Astrocyte (in vitro differentiated cells and primary cell): ENCODE data around the gene PTPRT.

Experiments used
- EZH2 ChIP-seq: IDR thresholded peaks from 2 replicates; pipeline ENCODE4 v1.6.1; 2012; ENCODE audit warnings: mild to moderate bottlenecking, low read length, inconsistent platforms; ENCODE audit not compliant: insufficient read depth
- TF ChIP-seq, protein P1 (sequence below): IDR thresholded peaks from 2 replicates; pipeline ENCODE4 v1.5.1; 2011; ENCODE audit warnings: low read depth, mild to moderate bottlenecking, inconsistent platforms, low read length, moderate library complexity; ENCODE audit not compliant: insufficient read depth

DNA sequence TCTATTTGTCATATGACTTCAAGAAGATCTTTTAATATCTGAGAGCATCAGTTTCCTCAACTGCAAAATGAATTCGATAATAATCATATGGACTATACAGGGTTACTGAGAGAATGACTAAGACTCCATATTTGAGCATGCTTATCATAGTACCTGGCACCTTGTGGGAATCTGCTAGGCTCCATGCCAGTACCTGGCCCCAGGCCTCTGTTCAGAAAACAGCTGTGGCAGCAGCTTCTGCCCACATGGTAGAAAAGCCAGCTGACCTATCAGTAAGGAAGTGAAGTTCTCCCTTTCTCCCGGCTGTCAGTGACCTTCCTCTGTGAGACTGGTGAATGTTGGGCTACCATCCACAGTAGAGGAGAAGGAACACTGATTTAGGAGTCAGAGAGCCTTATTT, 996.6 kb downstream of the PTPRT start:
- TF ChIP-seq, protein P1, sequence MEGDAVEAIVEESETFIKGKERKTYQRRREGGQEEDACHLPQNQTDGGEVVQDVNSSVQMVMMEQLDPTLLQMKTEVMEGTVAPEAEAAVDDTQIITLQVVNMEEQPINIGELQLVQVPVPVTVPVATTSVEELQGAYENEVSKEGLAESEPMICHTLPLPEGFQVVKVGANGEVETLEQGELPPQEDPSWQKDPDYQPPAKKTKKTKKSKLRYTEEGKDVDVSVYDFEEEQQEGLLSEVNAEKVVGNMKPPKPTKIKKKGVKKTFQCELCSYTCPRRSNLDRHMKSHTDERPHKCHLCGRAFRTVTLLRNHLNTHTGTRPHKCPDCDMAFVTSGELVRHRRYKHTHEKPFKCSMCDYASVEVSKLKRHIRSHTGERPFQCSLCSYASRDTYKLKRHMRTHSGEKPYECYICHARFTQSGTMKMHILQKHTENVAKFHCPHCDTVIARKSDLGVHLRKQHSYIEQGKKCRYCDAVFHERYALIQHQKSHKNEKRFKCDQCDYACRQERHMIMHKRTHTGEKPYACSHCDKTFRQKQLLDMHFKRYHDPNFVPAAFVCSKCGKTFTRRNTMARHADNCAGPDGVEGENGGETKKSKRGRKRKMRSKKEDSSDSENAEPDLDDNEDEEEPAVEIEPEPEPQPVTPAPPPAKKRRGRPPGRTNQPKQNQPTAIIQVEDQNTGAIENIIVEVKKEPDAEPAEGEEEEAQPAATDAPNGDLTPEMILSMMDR, result no peak
- TF ChIP-seq EZH2, result no peak
